Astrocyte of the hippocampus (primary cell): Measurements from ENCODE around the gene SSBP3.
A peak's percentile ranks its signal among the peaks of the same experiment; 100 is the strongest.
"Not testable (repeated sequence)": the region's sequence is repeated elsewhere in the genome, so short reads cannot be mapped to it uniquely, and the experiment has no call there.

ENCODE experiments used
- DNase-seq: peaks from one replicate; pipeline ENCODE4 v3.0.0; 2011; ENCODE audit warnings: low read depth, low spot score

The SSBP3 gene

GRCh38 chr1:54350360-54350759 lies 55.8 kb downstream of the SSBP3 start:
- no peak for DNase-seq

DNA sequence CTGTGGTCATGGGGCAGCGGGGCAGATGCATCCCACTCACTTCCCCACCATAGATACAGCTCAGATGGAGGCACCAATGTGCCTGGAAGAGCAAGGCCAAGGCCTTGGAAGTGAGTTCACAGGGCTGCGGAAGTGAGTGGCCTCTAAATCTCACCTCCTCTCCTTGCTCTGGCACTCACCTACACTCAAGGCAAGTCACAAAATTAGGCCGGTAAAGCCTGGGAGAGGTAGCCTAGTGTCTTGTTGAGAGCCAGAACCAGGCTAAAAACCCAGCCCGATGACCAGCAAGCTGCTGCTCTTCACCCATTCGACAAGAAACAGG lies 57.5 kb downstream of the SSBP3 start:
- no peak for DNase-seq

GRCh38 chr1:54347955-54348699 lies 58.1 kb downstream of the SSBP3 start:
- no peak for DNase-seq

DNA sequence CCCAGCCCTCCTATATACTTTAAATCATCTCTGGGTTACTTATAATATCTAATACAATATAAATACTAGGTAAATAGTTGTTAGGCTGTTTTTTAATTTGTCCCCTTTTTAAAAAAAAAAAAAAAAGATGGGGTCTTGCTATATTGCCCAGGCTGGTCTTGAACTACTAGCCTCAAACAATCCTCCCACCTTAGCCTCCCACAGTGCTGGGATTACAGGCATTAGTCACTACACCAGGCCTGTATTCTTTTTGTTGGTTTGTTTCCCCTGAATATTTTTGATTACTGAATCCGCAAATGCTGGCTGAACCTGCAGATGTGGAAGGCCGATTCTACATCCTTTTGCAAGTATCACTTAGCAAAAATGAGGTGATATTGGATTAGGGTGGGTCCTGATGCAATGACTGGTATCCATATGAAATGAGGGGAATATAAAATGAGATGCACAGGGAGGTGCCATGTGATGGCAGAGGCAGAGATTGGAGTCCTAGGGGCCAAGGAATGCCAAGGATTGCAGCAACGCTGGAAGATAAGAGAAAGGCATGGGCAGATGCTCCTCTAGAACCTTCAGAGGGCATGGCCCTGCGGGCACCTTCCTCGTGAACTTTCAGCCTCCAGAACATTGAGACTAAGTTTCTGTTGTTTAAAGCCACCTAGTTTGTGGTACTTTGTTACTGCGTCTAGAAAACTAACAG lies 58.8 kb downstream of the SSBP3 start:
- DNase-seq = no peak

GRCh38 chr1:54345548-54345947 lies 60.6 kb downstream of the SSBP3 start:
- DNase-seq = not testable (repeated sequence)

- DNase-seq = no peak
Measured at GRCh38 chr1:54345116-54345515, 61.1 kb downstream of the SSBP3 start.

- no peak for DNase-seq
Measured at GRCh38 chr1:54342742-54343687, 63.2 kb downstream of the SSBP3 start.

DNA sequence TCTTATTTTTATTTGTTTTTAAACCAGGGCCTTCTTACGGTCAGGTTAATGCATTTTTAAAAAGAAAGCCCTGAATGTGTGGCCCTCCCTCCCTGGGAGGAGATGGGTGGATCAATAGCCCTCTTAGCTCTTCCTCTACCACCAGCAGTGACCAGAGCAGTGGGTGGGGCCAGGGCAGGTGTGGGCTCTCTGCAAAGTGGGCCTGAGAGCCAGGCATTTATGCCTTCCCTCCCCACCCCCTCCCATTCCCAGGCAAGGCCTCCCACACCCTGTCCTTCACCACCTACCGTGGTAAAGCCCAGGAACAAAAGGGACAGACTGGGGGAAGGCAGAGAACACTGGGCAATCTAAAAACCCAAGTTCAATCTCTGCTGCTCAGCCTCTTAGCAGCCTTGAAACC lies 63.9 kb downstream of the SSBP3 start:
- no peak for DNase-seq

- DNase-seq = no peak
Measured at GRCh38 chr1:54341763-54342162, 64.4 kb downstream of the SSBP3 start.

DNA sequence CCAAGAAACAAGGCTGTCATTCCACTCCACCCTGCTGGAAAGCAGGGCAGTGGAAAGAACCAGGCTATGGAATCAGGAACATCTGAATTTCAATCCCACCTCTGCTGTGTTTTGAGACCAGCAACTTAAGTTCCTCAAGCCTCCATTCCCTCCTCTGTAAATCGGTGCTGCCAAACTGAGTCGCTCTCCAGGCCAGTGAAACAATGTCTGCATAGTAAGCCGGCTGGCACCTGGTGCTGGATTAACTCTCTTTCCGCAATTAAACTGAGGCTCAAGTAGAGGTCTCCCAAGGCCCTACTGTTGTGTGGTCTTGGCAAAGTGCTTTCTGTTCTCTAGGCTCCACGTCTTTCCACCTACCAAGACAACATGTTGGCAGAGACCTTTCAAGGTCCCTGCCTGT lies 65.3 kb downstream of the SSBP3 start:
- no peak for DNase-seq

DNA sequence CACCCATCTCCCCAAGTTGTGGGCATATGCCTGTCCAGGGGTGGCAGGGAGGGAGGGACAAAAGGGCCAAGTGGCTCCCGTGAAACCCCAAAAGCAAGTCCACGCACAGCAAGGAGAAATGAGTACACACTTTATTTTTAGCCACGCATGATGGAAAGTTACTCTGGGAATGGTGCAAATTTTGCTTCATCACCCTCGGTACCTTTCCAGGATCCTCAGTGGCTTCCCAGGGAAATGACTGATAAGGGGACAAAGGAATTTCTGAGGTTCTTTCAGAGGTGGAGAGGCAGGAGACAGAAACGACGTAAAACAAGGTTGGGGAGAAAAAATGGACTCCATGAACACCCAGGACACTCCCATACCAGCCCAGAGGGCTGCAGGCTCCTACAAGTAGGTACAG lies 65.8 kb downstream of the SSBP3 start:
- DNase-seq = no peak

GRCh38 chr1:54339126-54339525 lies 67.1 kb downstream of the SSBP3 start:
- no peak for DNase-seq

DNA sequence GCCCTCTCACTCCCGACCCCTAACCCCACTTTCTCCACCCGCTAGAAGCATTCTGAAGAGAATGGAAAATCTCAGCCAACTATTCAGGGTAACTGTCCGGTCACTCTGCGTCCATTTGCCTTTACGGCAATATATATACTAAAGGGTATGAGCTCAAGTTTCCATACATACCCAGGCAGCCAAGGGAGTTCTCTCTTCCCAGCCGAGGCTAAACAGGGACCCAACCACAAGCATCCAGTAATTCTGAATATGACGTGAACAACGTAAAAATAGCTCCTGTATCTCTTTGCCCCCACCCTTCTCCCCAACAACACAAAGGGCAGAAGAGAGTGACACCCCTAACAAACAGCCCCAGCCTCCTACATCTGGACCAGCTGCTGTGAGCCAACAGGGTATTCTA lies 67.7 kb downstream of the SSBP3 start:
- DNase-seq = no peak

- no peak for DNase-seq
Measured at GRCh38 chr1:54337928-54338327, 68.3 kb downstream of the SSBP3 start.

DNA sequence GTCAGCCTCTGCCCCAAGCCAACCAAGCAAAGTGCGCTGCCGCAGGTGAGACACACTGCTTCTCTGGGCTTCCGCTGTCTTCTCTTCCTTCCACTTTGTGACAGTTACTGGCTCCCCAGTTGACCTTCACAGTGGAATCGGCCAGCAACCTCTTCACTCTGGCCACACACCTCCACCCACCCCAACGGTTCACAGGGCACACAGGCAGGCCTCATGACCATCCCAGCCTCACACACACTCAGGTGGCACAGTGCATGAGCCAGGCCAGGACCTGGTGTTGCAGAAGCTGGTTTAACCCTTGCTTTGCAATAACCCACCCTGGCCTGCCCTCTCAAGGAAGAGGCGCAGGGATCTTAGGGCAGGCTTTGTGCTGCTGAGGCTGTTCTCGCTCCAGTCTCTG lies 69.2 kb downstream of the SSBP3 start:
- DNase-seq = no peak

- DNase-seq = no peak
Measured at GRCh38 chr1:54336116-54336515, 70.1 kb downstream of the SSBP3 start.

DNA sequence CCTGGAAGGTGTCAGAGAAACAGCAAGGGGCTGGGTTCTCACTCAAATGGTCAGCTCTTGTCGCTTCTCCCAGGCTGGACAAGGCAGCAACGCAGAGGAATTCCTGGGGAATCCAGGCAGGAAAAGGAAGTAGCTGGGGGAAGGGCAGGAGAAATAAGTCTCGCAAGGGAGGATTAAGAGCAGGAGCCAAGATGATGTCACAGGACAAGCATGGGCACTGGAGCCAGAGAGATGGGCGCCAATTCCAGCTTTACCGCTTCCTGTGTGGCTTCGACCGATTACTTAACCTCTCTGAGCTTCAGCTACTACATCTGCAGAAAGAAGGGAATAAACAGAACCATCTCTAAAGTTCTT lies 70.5 kb downstream of the SSBP3 start:
- DNase-seq = peak; percentile 78

GRCh38 chr1:54335011-54335754 lies 71.0 kb downstream of the SSBP3 start:
- no peak for DNase-seq

- no peak for DNase-seq
Measured at GRCh38 chr1:54332781-54333585, 73.2 kb downstream of the SSBP3 start.

- no peak for DNase-seq
Measured at GRCh38 chr1:54331843-54332463, 74.2 kb downstream of the SSBP3 start.
